Fibroblast of pulmonary artery (primary cell): ENCODE measurements around the gene CIART.
"Not testable (repeated sequence)": the region's sequence is repeated elsewhere in the genome, so short reads cannot be mapped to it uniquely, and the experiment has no call there.

Experiments
- DNase-seq: peaks from one replicate; pipeline ENCODE4 v3.0.0-alpha.2; 2010; ENCODE audit warnings: low read depth
- H3K4me3 ChIP-seq: replicated peaks from 2 replicates; pipeline ENCODE4 v1.5.1; 2011; ENCODE audit warnings: low read depth, mild to moderate bottlenecking, control low read depth, low read length, moderate library complexity
- CTCF ChIP-seq: IDR thresholded peaks from 2 replicates; pipeline ENCODE4 v1.5.1; 2011; ENCODE audit warnings: mild to moderate bottlenecking, control low read depth, low read length, inconsistent platforms; ENCODE audit errors: missing control alignments

The CIART gene

GRCh38 chr1:150235852-150236613, 46.3 kb upstream of the CIART start, which contains the start of gene ANP32E:
Gene ANP32E (minus strand): TSS chr1:150236112. CDS start chr1:150235786, 326 bp downstream.
- peak; percentile 4 for TF ChIP-seq CTCF
- H3K4me3 ChIP-seq = peak within 1 kb of the TSS; percentile 82
- peak; percentile 100 for DNase-seq

GRCh38 chr1:150236614-150237100, 45.7 kb upstream of the CIART start:
- no peak for TF ChIP-seq CTCF
- H3K4me3 ChIP-seq = peak overlapping the region; percentile 82
- no peak for DNase-seq

GRCh38 chr1:150237176-150237575, 45.2 kb upstream of the CIART start:
- not testable (repeated sequence) for H3K4me3 ChIP-seq, DNase-seq

GRCh38 chr1:150237746-150238145, 44.6 kb upstream of the CIART start:
- no peak for DNase-seq
- no peak overlapping the region for H3K4me3 ChIP-seq
- TF ChIP-seq CTCF = no peak

GRCh38 chr1:150243003-150243402, 39.4 kb upstream of the CIART start:
- H3K4me3 ChIP-seq = no peak overlapping the region

GRCh38 chr1:150249936-150250335, 32.4 kb upstream of the CIART start:
- no peak for TF ChIP-seq CTCF
- no peak overlapping the region for H3K4me3 ChIP-seq

More at GRCh38 chr1:150243003-150243402, 39.4 kb upstream of the CIART start:
- DNase-seq = no peak
- no peak for TF ChIP-seq CTCF

GRCh38 chr1:150256198-150256553, 26.2 kb upstream of the CIART start:
- DNase-seq = no peak
- no peak overlapping the region for H3K4me3 ChIP-seq
- TF ChIP-seq CTCF = no peak

More at GRCh38 chr1:150249936-150250335, 32.4 kb upstream of the CIART start:
- no peak for DNase-seq
